HG03520 (cell line): ENCODE results near the gene EPS8L1.
"Not testable (repeated sequence)": the region's sequence is repeated elsewhere in the genome, so short reads cannot be mapped to it uniquely, and the experiment has no call there.

Experiments used
- ATAC-seq: cut with Tn5 transposase; IDR thresholded peaks from one replicate; pipeline ENCODE4 v1.9.1; 2021; ENCODE audit warnings: mild to moderate bottlenecking, moderate library complexity; ENCODE audit not compliant: unreplicated experiment

Gene EPS8L1

DNA sequence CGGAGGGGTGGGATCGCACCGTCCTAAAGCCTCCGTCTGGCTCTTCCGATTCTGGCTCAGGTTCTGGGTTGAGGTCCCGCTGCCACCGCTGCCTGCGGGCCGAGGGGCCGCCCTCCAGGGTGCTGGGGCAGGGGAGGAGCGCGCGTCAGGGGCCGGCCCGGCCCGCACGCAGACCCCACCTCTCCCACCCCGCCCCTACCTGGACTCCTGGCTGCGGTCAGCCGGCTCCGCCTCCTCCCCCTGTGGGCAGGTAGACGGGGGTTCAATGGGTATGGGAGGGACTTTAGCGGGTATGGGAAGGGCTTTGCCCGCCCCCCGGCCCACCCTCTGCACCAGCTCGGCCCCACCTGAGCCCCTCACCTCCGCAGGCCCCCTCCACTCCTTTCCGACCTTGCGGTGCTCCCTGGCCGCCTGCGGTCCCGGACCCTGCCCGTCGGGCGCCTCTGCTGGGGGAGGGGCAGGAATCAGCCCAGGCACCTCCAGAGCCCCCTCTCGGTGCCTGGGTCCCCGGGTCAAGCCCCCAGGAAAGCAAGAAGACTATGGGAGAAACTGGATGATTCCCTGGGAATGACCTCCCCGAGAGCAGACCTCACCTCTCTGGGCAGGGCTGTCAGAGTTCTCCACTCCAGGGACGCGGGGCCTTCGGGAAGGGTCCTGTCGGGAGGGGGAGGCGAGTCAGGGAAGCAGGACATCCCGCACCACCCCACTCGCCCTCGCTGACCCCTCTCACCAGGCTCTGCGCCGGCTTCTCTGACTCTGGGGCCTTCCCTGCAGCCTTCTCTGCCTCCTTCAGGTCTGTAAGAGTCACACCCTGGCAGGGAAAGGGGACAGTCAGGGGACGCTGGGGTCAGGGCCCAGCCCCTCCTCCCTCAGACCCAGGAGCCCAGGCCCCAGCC is 17.0 kb downstream of the EPS8L1 start:
- no peak for ATAC-seq

DNA sequence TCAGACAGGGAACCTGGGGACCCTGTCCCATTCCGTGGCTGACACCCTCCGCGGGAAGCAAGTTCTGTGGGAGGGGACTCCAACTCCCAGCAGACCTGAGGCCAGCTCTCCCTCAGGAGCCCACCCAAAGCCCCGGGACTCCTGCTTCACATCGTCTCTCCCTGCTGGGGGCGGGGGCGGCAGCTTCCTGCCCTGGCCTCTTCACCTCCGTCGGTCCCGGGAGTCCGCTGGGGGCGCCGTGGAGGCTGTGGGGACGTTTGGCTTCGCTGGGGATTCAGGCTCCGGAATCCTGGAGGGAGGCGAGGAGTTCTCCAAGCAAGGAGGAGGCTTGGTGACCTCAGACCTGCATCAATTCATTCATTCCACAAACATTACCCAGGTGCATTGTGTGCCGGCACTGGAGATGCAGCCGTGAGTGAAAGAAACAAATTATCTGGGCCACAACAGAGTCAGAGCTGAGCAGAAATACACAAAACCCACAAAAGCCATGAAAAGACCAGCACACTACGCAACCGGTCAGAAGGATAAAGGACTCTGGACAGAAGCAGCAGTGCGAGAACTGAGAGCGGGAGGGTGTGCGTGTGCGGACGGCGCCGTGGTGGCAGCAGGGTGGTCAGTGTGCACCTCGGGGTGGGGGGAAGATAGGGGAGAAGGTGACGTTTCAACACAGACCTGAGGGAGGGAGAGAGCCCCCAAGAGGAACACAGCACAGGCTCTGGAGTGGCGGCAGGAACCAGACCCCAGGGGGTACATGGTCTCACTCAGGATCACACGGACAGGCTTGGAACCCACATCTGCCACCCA is 19.0 kb downstream of the EPS8L1 start:
- no peak for ATAC-seq

DNA sequence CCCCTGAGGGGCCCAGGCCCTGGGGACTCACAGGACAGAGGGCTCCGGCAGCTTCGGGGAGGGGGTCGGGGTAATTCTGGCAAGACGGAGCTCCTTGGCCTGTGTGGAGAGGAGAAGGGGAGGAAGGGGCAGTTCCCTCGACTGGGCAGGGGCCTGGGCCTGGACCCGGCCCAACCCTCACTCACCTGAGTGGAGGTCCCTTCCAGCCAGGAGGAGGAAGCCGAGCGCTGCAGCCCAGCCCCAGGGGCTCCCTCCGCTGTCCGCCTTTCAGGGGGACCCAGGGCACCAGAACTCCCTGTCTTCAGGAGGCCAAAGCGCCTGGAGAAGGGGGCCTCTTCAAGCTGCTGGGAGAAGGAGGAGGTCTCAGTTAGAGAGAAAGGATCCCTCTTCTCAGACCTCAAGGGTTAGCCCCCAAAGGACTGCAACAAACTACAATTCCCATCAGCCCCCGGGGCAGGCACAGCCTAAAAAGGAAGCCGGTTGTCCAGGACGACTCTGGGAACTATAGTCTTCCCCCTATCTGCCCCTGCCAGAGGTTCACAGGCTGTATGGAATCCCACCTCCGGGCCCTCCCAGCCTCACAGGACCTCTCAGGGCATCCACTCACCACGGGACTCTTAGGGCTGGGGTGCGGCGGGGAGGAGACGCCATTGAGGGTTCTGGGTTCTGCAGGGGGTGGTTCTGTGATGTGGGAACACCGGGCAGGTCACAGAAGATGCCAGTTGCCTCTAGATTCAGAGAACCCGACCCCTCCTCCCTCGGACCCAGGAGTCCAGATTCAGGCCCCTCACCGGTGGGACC is 19.8 kb downstream of the EPS8L1 start:
- no peak for ATAC-seq

DNA sequence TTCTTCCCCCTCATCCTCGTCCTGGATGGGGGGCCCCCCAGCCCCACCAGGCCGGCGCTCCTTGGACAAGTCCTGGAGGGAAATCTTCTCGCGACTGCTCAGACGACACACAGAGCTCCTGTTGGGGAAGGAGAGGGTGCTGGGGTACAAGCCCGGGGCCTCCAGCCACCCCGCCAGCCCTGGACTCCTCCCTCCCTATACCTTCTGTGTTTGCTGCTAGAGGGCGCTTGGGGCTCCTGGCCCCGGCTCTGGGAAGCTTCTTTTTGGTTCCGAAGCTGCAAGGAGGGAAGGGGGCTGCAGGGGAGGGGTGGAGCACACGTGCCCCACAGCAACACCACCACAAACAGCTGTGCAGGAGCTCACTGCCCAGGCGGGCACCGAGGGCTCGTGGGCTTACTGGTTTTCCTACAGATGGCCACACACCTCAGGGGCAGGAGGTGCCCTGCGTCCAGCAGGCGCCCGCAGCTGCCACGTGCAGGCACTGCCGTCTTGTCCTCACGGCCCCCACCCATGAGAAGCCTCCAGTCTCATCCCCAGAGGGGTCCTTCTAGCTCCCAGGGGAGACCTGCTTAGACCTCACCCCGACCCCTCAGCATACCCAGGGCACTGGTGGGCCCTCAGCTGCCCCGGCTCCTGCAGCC is 20.5 kb downstream of the EPS8L1 start:
- ATAC-seq = no peak

DNA sequence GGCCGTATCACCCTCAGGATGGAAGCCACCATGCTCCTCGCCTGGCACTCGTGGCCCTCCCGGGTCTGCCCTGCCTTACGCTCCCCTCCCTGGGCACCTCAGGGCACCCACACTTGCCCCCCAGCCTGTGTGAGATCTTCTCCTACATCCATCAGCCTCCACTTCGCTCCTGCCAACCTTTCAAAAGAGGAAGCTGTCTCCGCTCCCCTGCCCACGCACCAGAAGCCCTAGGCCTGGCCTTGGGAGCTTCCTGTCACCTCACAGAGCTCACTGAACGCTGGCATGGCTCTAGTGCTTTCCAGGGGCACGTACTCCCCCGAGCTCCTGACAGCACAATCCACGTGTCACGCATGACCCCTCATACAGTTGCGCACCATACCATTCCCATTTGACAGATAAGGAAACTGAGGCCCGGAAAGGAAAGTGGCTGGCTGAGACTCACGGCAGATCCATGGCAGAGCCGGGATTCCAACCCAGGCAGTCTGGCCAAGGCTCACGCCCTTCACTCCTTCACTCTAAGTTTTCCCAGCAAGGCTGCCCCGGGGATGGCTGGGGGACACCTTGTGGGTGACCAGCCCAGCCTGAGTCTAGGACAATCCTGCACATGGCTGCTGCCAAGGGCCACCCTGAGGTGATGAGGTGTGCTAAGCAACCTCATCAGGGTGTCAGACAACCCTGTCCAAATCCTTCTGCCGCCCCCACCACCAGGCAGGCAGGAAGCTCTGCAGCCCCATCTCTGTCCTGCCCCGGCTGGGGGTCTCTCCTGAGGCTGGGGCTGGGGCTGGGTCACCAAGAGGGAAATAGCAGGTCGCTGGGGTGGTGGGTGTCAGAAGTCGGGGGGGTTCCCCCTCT is 22.4 kb downstream of the EPS8L1 start:
- no peak for ATAC-seq

DNA sequence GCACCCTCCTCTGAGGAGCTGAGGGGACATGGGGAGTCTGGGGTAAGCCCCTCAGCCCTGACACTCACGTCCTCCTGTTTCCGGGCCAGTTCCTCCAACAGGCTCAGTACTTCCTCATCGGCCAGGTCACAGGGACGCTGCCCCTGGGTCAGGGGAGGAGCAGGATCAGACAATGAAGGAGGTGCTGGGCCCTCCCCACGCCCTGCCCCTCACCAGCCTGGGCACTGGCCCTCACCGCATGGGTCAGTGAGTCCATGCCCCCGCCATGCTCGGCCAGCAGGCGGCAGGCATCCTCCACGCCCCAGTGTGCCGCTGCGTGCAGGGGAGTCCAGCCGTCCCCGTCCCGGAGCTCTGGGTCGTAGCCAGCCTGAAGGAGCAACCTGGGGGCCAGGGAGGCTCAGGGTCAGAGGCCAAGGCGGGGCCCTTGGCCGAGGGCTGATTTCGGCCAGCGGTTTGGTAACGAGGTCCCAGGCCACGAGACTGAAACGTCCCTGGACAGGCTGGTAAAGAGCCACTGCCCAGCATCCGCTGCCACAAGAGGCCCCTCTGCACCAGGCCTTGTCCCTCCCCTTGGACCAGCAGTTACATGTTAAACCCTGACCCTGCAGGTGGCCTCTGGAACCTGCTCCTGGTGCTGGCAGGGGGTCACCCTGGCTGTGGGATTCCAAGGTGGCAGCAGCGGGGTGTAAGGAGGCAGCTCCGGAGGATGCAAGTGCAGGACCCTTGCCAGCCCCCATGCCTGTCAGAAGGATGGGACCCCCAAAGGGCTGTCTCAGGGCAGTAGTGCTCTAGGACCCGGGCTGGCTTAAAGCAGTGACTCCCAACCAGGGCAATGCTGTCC is 23.3 kb downstream of the EPS8L1 start:
- no peak for ATAC-seq

DNA sequence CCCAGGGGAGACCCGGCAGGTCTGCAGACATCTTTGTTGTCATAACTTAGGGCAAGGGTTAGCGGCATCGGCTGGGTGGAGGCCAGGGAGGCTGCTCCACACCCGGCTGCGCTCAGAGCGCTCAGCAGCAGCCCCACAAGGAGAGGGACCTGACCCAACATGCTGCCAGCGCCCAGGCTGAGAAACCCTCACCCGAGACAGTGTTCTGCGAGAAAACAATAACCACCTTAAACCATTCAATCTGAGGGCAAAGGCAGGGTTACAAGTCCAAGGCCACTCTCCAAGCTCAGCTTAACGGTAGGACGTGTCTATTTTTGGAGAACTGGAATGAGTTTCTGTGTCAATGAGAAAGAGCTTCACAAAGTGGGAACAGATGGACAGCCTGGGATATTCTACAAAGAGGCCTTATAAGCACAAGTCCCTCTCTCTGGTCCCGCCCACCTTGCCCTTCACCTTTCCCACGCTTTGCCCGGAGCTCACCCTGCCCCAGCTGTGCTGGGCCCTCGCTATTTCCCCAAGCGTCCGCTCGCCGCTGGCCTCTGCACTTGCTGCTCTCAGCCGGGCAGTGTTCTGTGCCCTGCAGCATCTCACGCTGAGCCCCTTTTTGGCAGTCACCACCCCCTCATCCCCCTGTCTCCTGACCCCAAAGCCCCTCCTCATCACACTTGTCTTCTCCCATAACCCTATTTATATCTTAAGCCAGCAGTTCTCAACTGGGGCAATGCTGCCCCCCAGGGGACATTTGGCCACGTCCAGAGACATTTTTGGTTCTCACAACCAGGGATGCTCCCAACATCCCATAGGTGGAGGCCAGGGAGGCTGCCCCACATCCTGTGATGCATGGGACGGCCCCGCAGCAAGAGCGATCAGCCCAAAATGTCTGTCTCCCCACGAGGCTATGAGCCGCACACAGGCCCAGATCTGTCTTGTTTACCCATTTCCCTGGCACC is 24.2 kb downstream of the EPS8L1 start:
- no peak for ATAC-seq

DNA sequence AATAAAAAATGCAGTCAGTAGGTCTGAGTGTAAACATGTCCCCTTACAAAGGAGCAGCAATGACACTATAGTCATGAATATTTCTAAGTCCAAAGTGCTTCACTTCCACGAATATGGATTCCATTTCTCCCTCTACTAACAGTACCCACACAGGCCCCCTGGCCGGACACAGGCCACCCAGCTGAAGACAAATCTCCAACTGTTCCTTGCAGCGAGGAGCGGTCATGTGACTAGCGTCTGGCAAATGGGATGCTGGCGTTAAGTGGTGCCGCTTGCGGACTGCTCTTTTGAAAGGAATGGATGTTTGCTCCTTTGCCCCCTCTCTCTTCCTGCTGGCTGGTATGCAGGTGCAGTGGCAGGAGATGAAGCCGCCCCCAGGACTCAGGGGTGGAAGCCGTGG is 25.6 kb downstream of the EPS8L1 start:
- no peak for ATAC-seq

DNA sequence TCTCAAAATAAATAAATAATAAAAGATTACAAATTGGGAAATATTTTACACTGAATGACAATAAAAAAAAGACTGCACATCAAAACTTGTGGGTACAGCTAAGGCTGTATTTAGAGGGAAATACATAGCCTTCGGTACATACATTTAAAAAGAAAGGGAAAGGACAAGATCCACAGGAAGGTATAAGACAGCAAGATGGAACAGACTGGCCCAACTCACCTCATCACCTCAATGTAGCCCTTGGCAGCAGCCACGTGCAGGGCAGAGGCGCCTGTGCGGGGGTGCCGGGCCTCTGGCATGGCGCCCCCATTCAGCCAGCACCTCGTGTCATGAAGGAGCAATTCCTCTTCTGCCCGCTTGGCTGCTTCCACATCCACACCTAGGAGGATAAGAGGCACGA is 27.5 kb downstream of the EPS8L1 start:
- no peak for ATAC-seq

DNA sequence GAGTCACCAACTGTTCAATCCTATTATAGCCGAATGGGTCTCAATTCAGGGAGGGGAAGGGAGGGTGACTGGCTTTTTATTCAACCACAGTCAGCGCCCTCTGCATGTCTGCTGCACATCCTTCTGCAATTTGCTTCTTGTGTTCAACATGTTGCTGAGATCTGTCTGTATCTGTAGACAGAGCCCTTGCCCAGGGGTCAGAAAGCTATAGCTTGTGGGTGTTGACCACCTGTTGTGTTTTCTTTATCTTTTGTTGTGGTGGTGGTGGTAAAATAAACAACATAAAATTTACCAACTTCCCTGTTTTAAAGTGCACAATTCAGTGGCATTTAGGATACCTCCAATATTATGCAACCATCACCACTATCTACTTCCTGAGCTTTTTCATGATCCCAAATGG is 29.6 kb downstream of the EPS8L1 start:
- no peak for ATAC-seq

DNA sequence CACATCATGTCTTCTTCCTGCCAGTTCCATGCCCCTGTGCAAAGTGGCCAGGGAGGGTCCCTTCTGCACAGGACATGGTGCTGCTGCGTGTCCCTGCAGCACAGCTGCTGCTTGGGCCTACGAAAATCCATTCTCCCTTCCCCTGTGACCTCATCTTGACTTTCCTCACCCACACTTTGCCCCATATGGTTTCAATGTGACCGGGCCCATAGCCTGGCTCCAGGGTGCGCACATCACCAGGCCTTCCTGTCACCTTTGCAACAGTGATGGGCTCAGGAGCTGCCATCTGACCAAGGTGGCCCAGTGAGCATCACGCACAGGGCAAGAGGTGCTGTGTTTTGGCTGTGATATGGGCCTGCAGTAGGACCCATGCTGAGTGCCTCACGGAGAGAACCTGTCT is 30.9 kb downstream of the EPS8L1 start:
- no peak for ATAC-seq

DNA sequence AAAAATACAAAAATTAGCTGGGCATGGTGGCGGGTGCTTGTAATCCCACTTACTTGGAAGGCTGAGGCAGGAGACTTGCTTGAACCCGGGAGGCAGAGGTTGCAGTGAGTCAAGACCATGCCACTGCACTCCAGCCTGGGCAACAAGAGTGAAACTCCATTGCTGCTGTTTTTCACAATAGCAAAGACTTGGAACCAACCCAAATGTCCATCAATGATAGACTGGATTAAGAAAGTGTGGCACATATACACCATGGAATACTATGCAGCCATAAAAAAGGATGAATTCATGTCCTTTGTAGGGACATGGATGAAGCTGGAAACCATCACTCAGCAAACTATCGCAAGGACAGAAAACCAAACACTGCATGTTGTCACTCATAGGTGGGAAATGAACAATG is 31.6 kb downstream of the EPS8L1 start:
- ATAC-seq = not testable (repeated sequence)

DNA sequence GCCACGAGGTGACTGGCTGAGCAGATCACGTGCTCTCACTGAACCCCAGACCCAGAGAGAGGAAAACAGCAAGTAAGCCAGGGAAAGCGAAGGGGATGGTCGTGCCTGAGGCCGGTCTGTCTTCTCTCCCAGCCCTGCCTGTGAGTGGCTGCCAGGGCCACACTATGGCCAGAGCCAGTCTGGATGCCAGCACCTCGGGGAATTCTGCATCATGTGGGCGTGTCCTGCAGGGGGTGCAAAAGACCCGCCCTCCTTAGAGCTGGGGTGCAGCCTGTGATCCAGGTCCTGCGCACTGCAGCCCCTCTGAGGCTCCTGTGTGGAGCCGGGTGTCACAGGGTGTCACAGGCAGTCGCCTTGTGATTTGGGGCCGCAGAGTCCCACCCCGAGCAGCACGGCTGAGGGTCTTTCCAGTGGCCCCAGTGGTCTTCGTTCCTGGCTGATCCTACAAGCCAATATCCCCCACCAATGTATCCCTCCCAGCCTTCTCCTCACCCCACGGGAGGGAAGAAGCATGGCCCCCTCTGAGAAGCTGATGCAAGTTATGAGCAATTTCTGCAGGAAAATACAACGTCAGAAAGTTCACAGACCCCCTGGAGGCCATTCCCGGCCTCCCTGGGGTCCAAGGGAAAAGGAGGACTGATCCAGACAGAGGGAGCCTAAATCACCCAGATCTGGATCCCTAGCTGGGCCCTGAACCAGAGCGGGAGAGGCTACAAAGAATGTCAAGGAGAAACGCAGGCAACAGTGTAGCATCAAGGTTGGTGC is 34.0 kb downstream of the EPS8L1 start:
- no peak for ATAC-seq

DNA sequence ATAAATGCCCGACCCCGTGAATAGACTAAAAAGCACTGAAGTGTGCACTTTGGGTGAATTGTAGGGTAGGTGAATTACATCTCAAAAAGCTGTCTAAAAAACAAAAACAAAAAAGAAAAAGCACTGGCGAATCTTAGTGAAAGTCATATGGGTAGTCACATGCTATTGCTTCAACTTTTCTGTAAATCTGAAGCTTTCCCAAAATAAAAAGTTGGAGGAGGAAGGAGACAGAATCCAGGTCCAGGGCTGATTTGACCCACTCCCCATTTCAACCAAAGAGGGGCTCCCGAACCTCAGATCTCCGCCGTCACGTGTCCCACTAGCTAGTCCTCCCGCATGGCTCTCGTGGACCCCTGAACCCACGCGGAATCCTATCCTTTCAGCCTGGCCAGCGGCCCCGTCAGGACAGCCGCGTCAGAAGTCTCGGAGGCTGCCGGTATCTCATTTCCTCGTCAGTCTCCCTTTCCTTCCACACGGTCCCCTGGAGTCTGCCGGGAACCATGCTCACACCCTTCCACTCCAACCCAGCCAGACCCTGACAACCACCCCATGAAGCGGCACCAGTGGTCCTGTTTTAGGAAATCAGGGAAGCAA is 35.7 kb downstream of the EPS8L1 start:
- no peak for ATAC-seq

DNA sequence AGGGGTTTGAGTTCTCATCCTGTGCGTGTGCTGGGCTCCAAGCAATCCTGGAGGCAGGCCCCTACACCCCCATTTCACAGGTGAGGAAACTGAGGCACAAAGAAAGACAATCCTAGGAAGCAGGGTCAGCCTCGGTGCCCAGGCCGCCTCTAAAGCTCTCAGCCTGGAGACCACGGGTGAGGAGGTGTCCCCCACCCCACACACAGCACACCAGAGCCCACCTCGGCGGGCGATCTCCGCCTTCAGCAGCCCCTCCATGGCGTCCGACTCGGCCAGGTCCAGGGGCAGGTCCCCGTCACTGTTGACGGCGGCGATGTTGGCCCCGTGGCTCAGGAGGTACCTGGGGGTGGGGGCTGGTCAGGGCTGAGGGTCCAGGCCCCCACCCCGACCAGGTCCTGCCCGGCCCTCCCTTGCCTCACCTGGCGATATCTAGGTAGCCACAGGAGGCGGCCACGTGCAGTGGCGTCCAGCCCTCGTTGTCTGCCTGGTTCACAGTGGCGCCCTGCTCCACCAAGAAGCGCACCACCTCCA is 36.6 kb downstream of the EPS8L1 start:
- ATAC-seq = no peak

DNA sequence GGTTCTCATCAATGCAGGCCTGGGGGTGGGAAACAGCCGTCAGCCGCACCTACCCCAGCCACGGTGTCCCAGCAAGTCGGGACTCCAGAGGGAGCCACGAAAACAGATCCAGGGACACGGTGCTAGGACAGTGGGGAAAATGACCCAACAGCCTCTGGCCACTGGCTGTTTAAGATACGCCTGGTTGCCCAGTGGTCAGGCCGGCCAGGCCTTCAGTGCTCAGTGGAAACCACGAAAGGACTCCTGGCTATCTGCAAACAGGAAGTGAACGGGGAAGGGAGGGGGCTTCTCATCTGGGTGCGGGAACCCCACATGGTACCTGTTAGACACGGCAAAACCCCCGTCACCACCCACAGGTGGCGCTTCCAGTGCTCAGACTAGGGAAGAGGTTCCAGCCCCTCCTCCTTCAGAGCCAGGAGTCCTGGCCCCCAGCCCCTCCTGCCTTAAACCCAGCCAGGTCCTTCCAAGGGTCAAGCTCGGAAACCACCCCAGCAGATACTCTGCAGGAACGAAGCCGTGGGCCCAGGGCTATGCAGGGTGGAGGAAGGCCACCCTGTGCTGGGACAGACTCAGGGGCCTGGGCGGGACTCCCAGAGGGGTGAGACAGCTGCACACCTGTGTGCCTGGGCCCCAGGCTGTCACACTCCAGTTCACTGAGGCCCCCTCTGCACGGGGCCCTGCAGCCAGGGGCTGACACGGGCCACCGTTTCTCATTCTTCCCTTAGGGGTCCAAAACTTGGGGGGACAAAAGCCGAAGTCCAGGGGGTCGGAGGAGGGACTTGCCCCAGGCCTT is 37.3 kb downstream of the EPS8L1 start:
- no peak for ATAC-seq
